COR-L47 (cell line): Measurements from ENCODE around the gene CHST8.
"Not testable (repeated sequence)": the region's sequence is repeated elsewhere in the genome, so short reads cannot be mapped to it uniquely, and the experiment has no call there.

Experiments used
- DNase-seq: peaks from one replicate; lab custom pipeline; 2025; lab: John Stamatoyannopoulos, UW

The CHST8 gene

GRCh38 chr19:33644284-33644836 lies 22.6 kb downstream of the CHST8 start:
- no peak for DNase-seq

DNA sequence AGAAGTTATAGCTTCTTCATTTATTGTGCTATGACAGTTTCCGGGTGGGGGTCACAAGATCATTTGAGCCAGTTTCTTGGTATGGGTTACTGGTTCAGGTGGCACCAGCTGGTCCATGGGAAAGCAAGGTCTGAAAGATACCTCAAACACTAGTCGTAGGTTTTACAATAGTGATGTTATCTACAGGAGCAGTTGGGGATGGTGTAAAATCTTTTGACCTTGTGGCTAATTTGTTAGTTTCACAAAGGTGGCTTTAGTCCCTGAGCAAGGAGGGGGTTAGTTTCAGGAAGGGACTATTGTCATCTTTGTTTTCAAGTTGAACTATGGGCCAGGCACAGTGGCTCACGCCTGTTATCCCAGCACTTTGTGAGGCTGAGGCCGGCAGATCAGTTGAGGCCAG lies 24.6 kb downstream of the CHST8 start:
- DNase-seq: no peak

DNA sequence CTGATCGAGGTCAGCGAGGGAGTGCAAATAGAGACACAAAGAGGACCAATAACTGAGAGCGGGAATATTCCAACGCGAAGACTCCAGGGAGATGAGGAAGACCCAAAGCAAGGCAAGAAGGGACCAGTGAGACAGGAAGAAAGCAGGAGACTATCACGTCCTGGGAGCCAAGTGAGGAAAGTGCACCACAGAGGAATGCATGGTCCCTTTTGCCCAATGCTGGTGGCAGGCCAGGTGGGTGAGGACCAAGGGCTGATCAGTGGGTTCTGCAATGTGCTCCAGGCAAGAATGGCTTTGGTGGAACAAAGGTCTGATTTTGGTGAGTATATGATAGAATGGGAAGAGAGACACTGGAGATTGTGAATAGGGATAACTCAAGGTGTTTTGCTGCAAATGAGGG lies 25.4 kb downstream of the CHST8 start:
- no peak for DNase-seq

DNA sequence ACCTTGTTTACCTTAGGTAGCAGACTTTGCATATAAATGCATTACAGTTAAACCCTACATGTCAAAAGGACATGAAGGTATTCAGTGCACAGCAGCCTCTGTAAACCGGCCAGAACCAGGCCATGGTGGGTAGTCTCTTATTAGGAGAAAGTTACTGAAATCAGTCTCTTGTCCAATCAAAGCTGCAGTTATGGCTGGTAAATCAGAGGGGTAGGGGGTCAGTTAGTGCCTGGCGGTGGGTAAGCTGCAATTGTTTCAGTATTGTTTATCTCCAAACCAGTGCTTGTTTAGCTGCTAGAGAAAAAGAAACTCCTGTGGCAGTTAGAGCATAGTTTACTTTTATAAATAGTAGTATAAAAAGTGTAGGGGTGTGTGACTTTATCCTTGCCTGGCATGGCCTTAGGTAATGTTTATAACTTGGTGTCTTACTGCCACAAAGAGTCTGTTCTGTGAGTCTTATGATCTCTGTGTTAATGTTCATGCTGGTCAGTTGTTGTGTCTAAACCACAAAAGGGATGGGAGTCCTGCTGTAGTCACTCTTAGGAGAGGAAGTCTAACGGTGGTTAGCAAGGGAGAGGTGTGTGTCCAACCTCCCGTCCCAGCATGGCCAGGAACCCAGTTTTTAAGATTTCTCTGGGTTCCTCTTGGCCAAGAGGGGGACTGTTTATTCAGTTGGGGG lies 28.0 kb downstream of the CHST8 start:
- DNase-seq: no peak

DNA sequence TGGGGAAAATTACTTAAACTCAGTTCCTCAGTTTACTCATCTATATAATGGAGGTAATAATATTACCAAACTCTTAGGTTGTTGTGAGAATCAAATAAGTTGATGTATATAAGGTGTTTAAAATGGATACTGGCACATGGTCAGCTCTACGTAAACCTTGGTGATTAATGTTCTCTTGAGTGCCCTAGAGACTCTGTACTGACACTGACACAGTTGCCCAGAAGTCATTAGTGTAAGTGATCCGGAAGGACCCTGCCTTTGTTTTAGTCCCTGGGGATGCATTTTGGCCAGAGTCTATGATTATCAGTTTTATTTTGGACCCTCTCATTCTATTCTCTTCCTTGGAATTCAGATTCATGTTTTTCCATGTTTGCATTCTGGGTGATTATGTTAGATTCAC lies 31.9 kb downstream of the CHST8 start:
- no peak for DNase-seq

- DNase-seq: no peak
These were observed 33.2 kb downstream of the CHST8 start for GRCh38 chr19:33654840-33655508.

DNA sequence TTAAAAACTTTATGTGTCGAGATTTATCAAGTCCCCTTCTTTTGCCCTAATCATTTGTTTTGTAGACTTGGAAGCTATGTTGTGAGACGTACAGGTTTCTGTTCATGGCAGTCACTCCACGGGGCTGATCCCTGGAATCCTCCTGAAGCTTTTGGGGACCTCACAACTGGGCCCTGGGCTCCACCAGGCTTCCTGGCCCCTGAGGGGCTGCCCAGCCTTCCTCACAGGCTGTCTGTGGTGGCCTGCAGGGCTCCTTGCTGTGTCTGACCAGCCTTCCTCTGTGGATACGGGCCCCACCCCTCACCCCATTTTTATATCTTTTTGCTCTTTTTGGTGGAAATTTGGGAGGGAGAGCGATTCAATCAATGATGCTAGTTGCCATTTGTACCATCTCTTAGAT lies 38.1 kb downstream of the CHST8 start:
- no peak for DNase-seq

DNA sequence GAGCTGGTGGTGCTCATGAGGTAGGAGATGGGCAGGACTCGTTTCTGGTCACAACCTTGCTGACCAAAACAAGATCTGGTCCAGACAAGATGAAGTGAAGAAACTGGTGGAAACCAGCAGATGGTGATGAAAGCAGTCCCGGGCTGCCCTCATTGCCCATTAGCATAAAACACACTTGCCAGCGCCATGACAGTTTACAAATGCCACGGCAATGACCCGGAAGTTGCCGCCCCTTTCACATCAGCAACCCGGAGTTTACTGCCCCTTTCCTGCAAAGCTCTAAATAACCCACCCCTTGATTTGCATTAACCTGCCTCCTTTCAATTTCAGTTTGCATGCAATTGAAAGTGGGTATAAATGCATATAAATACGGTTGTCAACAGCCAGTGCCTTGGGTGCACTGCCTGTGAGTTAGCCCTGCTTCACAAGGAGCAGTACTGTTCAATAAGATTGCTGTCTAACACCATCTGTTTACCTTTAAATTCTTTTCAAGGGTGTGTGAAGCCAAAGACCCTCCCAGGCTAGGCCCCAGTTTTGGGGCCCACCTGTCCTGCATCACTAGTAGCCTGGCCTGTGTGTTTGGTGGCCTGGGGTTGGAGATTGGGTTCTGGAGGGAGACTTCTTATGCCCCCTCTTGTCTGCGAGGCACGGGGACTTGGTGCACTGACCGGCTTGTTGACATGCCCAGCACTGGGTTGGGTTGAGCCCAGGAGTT lies 38.8 kb downstream of the CHST8 start:
- DNase-seq: no peak

- DNase-seq: no peak
These were observed 39.6 kb downstream of the CHST8 start for GRCh38 chr19:33661336-33661735.

DNA sequence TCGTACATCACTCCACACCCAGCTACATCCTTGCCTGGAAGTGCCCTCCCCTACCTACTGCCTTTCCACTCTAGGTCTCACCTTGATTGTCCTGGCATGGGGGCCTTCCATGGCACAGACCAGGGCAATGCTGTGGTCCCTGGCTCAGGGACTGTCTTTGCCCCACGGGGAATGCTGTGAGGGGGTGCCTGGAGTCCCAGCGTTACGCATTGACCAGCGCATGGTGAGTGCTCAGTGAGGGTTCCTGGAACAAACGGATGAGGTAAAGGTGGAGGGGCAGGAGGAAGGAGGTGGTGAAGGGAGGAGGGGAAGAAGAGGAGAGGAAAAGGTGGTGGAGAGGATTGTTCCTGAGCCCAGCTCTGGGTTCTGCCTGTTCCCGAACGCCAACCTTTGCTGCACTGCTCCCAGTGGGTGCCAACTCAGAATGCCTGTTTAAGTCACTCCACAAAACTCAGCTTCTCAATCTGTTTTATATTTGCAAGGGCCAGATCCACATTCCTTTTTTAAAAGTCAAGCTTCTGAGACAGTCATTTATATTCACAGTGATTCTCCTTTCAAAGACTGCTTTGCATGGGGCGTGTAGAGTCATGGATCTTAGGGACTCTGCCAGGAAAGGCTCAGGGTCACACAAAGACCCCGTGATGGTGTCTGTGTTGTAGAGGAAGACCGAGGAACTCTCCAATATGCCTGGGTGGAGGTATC lies 40.8 kb downstream of the CHST8 start:
- no peak for DNase-seq

GRCh38 chr19:33663316-33663715 lies 41.6 kb downstream of the CHST8 start:
- not testable (repeated sequence) for DNase-seq

- no peak for DNase-seq
These were observed 43.0 kb downstream of the CHST8 start for GRCh38 chr19:33664744-33665143.

- DNase-seq: no peak
These were observed 44.2 kb downstream of the CHST8 start for GRCh38 chr19:33665776-33666595.

DNA sequence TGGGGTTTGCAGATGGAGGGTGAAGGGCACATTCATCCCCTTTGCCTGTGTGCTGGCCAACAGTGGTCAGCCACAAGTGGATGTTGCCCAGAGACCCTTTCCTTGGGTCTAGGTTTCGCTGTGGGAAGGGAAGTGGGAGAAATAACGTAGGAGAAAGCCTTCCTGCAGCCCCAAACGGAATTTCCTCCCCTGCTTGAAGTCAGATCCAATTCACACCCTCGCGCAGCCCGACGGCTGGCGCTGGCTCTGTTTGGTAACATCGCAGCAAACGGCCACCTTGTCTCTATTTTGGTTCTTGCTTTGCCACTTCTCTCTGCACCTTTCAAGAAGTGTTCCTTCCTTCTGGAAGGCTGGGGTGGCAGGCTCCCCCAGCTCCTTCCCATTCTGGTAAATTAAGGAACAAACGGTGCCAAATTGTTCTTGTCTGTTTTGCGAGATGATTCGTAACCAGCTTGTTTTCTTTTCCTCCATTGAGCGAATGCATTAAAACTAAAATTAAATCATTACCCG lies 45.4 kb downstream of the CHST8 start:
- DNase-seq: no peak

- peak; percentile 15 for DNase-seq
These were observed 46.1 kb downstream of the CHST8 start for GRCh38 chr19:33667881-33668280.

- no peak for DNase-seq
These were observed 47.2 kb downstream of the CHST8 start for GRCh38 chr19:33668968-33669367.

DNA sequence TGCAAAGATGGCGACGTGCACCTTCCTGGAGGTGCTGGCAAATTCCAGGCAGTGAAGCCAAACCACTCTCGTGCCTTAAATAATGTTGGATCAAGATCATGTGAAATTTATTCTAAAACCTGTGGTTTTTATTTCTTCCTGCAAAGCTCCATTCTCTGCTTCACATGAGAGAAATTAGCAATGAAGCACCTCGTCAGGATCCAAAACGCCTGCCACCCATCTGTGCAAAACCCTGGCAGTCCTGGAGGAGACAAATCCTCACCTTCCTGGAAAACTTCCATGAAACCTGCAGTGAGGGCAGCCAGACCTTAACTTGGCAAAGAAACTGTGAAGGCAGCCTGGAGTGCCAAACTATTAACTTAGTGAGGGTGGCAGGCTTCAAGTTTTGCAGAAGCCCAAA lies 47.6 kb downstream of the CHST8 start:
- no peak for DNase-seq

- no peak for DNase-seq
These were observed 48.6 kb downstream of the CHST8 start for GRCh38 chr19:33670398-33670797.

DNA sequence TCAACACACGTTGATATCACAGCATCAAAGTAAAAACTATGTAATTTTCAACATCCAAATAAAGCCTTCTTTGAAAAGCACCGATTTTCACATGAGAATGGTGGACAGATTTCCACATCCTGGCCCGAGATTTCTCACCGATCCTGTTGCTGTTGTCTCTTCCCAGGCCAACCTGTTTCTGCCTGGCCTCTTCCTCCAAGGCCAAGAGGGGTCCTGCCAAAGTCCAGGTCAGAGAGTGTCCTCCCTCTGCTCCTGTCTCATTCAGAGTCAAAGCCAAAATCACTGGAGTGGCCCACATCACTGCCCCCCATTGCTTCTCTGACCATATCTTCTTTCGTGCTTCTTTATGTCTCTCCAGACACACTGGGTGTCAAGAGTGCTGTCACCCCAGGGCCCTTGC lies 49.5 kb downstream of the CHST8 start:
- no peak for DNase-seq

- DNase-seq: no peak
These were observed 51.6 kb downstream of the CHST8 start for GRCh38 chr19:33673258-33673875.
